K562 (cell line): ENCODE results near the gene CSKMT. TPM values are rescaled to one million over a fixed set of nuclear protein-coding genes. Genes with fewer than 3 reads are reported as not detected.

Experiments used
- ATAC-seq: fragments of 200-7000 bp; cut with Tn5 transposase; 3 replicates; pipeline ENCODE4 v1.9.1; 2020; ENCODE audit warnings: moderate library complexity
- BruUV-seq: library from RNA; stranded (reverse); fragments of 400-500 nt; replicated peaks from 2 replicates; lab custom pipeline; 2021; lab: Mats Ljungman, UMichigan
- CTCF ChIA-PET: fragments of 300-600 bp; formaldehyde crosslinking; extraction: SDS; loops from one replicate; lab custom pipeline; 2021; ENCODE audit warnings: low intra/inter-chr PET ratio; lab: Yijun Ruan, JAX
- POLR2A ChIA-PET: fragments of 300-600, 350-650 bp; sonication (Branson Sonifier 250); formaldehyde crosslinking; extraction: SDS; loops from one replicate; lab custom pipeline; 2021; ENCODE audit warnings: antibody characterized with exemption, inconsistent platforms; lab: Yijun Ruan, JAX
- DNase-seq, 4 experiments: peaks; one replicate each; pipeline versions ENCODE4 v3.0.0 to v3.0.0-alpha.2; 2011 to 2018; ENCODE audit warnings: low spot score in 3 of 4, mixed read lengths in 3 of 4; ENCODE audit errors: extremely low read depth in 1 of 4
- FAIRE-seq: peaks from 2 replicates; lab custom pipeline; 2011; peaks lifted over from hg19 to GRCh38; lab: Jason Lieb, UNC
- H2AFZ ChIP-seq: 2 replicates; pipeline ENCODE4 v1.6.0; 2011; ENCODE audit warnings: low read depth, low read length, control low read depth, inconsistent platforms
- H3K27ac ChIP-seq: fragments of 200-600 bp; 3 replicates; pipeline ENCODE4 v1.8.0; 2011; ENCODE audit warnings: low read depth, mild to moderate bottlenecking, control low read depth, inconsistent platforms, low read length, moderate library complexity, mixed read lengths; ENCODE audit errors: extremely low read depth
- H3K27me3 ChIP-seq, 2 experiments: fragments of 300-600 bp in 1 of 2; 2 replicates in 1 of 2; 3 replicates in 1 of 2; pipeline versions ENCODE4 v1.6.0 to v1.8.0; 2011; ENCODE audit warnings: inconsistent platforms in 2 of 2, low read length in 2 of 2, mild to moderate bottlenecking in 1 of 2, mixed read lengths in 1 of 2, moderate library complexity in 1 of 2; ENCODE audit not compliant: control insufficient read depth in 2 of 2, insufficient read depth in 2 of 2
- H3K36me3 ChIP-seq: fragments of 300-600 bp; 3 replicates; pipeline ENCODE4 v1.8.0; 2011; ENCODE audit warnings: mild to moderate bottlenecking, low read length, inconsistent platforms; ENCODE audit not compliant: control insufficient read depth, insufficient read depth
- H3K4me1 ChIP-seq, 2 experiments: fragments of 200-600 bp in 1 of 2; replicated peaks in 1 of 2; 2 replicates in 1 of 2; 3 replicates in 1 of 2; pipeline versions ENCODE4 v1.5.1 to v1.8.0; 2011; ENCODE audit warnings: inconsistent platforms in 2 of 2, low read length in 2 of 2, mild to moderate bottlenecking in 1 of 2, mixed read lengths in 1 of 2, moderate library complexity in 1 of 2; ENCODE audit not compliant: control insufficient read depth in 2 of 2, insufficient read depth in 2 of 2
- H3K4me2 ChIP-seq: 2 replicates; pipeline ENCODE4 v1.6.1; 2011; ENCODE audit warnings: low read length, control low read depth, inconsistent platforms, mixed read lengths; ENCODE audit not compliant: insufficient read depth
- H3K4me3 ChIP-seq: fragments of 200-600 bp; sonication (generic), shearing (Covaris generic); 2 replicates; pipeline ENCODE4 v1.5.1; 2016; ENCODE audit warnings: control low read depth, inconsistent platforms
- H3K79me2 ChIP-seq: fragments of 200-600 bp; 3 replicates; pipeline ENCODE4 v1.8.0; 2011; ENCODE audit warnings: low read length, inconsistent platforms; ENCODE audit not compliant: control insufficient read depth, insufficient read depth
- H3K9ac ChIP-seq, 2 experiments: 2 replicates each; pipeline versions ENCODE4 v1.6.0 to v1.6.1; 2011; ENCODE audit warnings: low read depth in 2 of 2, low read length in 2 of 2, control low read depth in 1 of 2, inconsistent platforms in 1 of 2, mild to moderate bottlenecking in 1 of 2, mixed read lengths in 1 of 2; ENCODE audit not compliant: insufficient read depth in 1 of 2
- H3K9me1 ChIP-seq: one replicate; pipeline ENCODE4 v1.6.0; 2011; ENCODE audit warnings: inconsistent platforms, mild to moderate bottlenecking, low read length, moderate library complexity; ENCODE audit not compliant: control insufficient read depth, insufficient read depth
- H3K9me3 ChIP-seq: replicated peaks from 2 replicates; pipeline ENCODE4 v1.5.1; 2011; ENCODE audit warnings: low read depth, low read length, inconsistent platforms; ENCODE audit not compliant: control insufficient read depth, insufficient read depth
- H4K20me1 ChIP-seq: replicated peaks from 2 replicates; pipeline ENCODE4 v1.6.1; 2011; ENCODE audit warnings: low read length, inconsistent platforms, mixed read lengths; ENCODE audit not compliant: control insufficient read depth, insufficient read depth
- CREB1 ChIP-seq, 2 experiments: sonication (generic) in 1 of 2; formaldehyde crosslinking in 1 of 2; IDR thresholded peaks; 2 replicates each; pipeline versions ENCODE4 v1.6.1 to v1.8.0; 2012 to 2022; ENCODE audit warnings: inconsistent platforms in 1 of 2, mild to moderate bottlenecking in 1 of 2, missing genetic modification reagents in 1 of 2, moderate library complexity in 1 of 2
- EZH2 ChIP-seq: IDR thresholded peaks from 2 replicates; pipeline ENCODE4 v1.6.1; 2012; ENCODE audit warnings: low read depth, mild to moderate bottlenecking, inconsistent platforms, low read length, borderline replicate concordance
- ILF3 ChIP-seq: fragments of 450-650 bp; IDR thresholded peaks from 2 replicates; pipeline ENCODE4 v1.6.1; 2018; ENCODE audit warnings: antibody characterized with exemption, mild to moderate bottlenecking, moderate library complexity, borderline replicate concordance
- MYNN ChIP-seq, 2 experiments: sonication (generic); formaldehyde crosslinking in 1 of 2; IDR thresholded peaks; 2 replicates each; pipeline versions ENCODE4 v1.5.0 to v1.6.1; 2016 to 2020; ENCODE audit warnings: antibody characterized with exemption in 1 of 2, missing genetic modification reagents in 1 of 2
- PHB ChIP-seq: fragments of 250-450 bp; sonication (Bioruptor Pico); IDR thresholded peaks from 2 replicates; pipeline ENCODE4 v1.5.0; 2021
- POLR2A ChIP-seq: fragments of 450-650 bp; conservative IDR thresholded peaks from 2 replicates; pipeline ENCODE4 v1.6.1; 2016
- POLR2G ChIP-seq: fragments of 200-400 bp; formaldehyde crosslinking; IDR thresholded peaks from 2 replicates; pipeline ENCODE4 v1.6.1; 2017; ENCODE audit warnings: low read depth, mild to moderate bottlenecking, antibody characterized with exemption, low read length, moderate library complexity
- SAFB ChIP-seq: fragments of 200-400 bp; formaldehyde crosslinking; IDR thresholded peaks from 2 replicates; pipeline ENCODE4 v1.6.1; 2017; ENCODE audit warnings: low read depth, low read length, borderline replicate concordance
- SUPT5H ChIP-seq: fragments of 450-650 bp; IDR thresholded peaks from 2 replicates; pipeline ENCODE4 v1.6.1; 2016
- WHSC1 ChIP-seq: IDR thresholded peaks from one replicate; pipeline ENCODE4 v1.6.1; 2012; ENCODE audit warnings: low read length, control low read depth, inconsistent platforms
- ZFP36 ChIP-seq: fragments of 150-350 bp; IDR thresholded peaks from 2 replicates; pipeline ENCODE4 v1.6.1; 2018; ENCODE audit warnings: low read length, low read depth; ENCODE audit not compliant: partially characterized antibody
- WGBS: fragments of 100-300 bp; shearing (Covaris generic); methylation state at CpG from one replicate; pipeline ENCODE4 v1.1.6; 2016; ENCODE audit warnings: low coverage, mixed read lengths; ENCODE audit not compliant: insufficient coverage; ENCODE audit errors: missing lambda C conversion rate; 5-methylcytosine and 5-hydroxymethylcytosine counted together
- in situ Hi-C: fragments of 300-500 bp; cut with MboI; formaldehyde crosslinking; loops from 4 replicates; pipeline ENCODE4 v1.15.0; 2018; ENCODE audit warnings: inconsistent platforms, mixed read lengths
- intact Hi-C: fragments of 100-400 bp; cut with micrococcal nuclease; formaldehyde crosslinking; loops from 2 replicates; pipeline ENCODE4 v1.14.2; 2022
- polyA plus RNA-seq, 8 experiments: library from polyadenylated mRNA; depleted of rRNA in 4 of 8; stranded (reverse) in 5 of 8; unstranded in 3 of 8; fragments of >200 nt; fragmentation: Nextera tagmentation in 2 of 8; fragmentation: Illumina TruSeq in 1 of 8; extraction: Ambion mirVana in 2 of 8; extraction: Trizol in 1 of 8; gene quantifications; 2 replicates each; pipeline versions ENCODE4 v1.2.1 to v1.2.3, GENCODE V29; 2011 to 2014; ENCODE audit warnings: inconsistent platforms in 1 of 8, missing spikeins in 1 of 8
- total RNA-seq, 7 experiments: library from RNA; depleted of rRNA in 6 of 7; stranded (reverse); fragments of >200 nt in 6 of 7; fragmentation: Illumina TruSeq in 2 of 7; extraction: Trizol in 2 of 7; gene quantifications; 2 replicates each; pipeline versions ENCODE4 v1.2.1 to v1.2.3, GENCODE V29; 2011 to 2021; ENCODE audit warnings: low replicate concordance in 1 of 7
- TF ChIP-seq, protein P1 (sequence below): fragments of 250-450 bp; sonication (Bioruptor Pico); IDR thresholded peaks from 2 replicates; pipeline ENCODE4 v1.8.0; 2022; ENCODE audit warnings: inconsistent platforms
- TF ChIP-seq, protein P2 (sequence below), 3 experiments: IDR thresholded peaks in 2 of 3; conservative IDR thresholded peaks in 1 of 3; 2 replicates each; pipeline ENCODE4 v1.5.1; 2011 to 2012; ENCODE audit warnings: low read length in 3 of 3, mild to moderate bottlenecking in 3 of 3, control low read depth in 2 of 3, improper control_type of control experiment in 1 of 3, inconsistent platforms in 1 of 3, low read depth in 1 of 3, mixed read lengths in 1 of 3, moderate library complexity in 1 of 3; ENCODE audit not compliant: insufficient read depth in 2 of 3
- TF ChIP-seq, protein P3 (sequence below), 2 experiments: fragments of 450-650 bp in 1 of 2; sonication (generic) in 1 of 2; formaldehyde crosslinking in 1 of 2; IDR thresholded peaks in 1 of 2; conservative IDR thresholded peaks in 1 of 2; 2 replicates each; pipeline versions ENCODE4 v1.6.1 to v1.8.1; 2016 to 2023; ENCODE audit warnings: mild to moderate bottlenecking in 2 of 2, moderate library complexity in 2 of 2, inconsistent platforms in 1 of 2, missing genetic modification reagents in 1 of 2
- TF ChIP-seq, protein P4 (sequence below): fragments of 450-650 bp; formaldehyde crosslinking; IDR thresholded peaks from 2 replicates; pipeline ENCODE4 v1.4.0; 2020; ENCODE audit warnings: mild to moderate bottlenecking

Gene CSKMT
- total and polyA plus RNA-seq, 9 of the 15 experiments (the other 6 are each of a cell fraction or from before 2014, with no cell fraction given) = 10.3 to 108 (median 27.2) TPM

DNA sequence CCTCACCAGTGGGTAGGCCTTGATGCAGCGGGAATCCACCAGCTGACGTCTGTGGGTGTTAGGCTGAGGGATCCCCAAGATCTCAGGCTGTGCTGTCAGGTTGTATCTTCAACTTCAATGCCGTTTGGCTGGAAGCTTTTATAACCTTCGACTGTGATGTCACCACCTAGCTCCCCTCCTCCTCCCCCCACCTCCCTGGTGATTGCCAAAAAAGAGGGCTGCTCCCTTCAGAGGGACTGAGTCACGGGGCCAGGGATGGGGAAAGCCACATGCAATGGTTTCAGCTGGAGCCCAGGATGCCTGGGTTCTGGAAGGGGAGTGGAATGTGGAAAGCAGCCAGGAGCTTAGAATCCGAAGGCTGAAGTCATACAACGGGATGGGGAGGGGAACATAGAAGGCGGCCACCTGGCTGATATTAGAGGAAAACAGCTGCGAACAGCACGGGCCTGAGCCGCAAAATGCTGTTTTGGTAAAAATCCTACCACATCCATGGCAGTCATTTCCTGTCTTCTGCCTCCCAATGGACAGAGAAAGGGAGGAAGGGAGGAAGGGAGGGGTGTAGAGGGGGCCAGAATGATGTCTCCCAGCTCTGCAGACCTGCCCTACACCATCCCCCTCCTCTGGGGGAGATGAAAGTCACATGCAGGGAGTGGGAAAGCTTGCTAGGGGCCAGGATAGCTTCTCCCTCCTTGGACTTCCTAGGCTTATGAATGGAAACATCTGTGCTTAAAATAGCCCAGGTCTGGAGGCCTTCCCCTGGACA lies 24.5 kb downstream of the CSKMT start, which contains the start of gene LRRN4CL:
Gene LRRN4CL, minus strand, starts transcription at position 110 of the 763 bp plus-strand sequence. CDS start 1,022 bp downstream, outside the sequence.
- POLR2A ChIA-PET = interaction anchor here (0.6 to 2.4 kb wide), 18 partner anchors 9 to 176 kb away, joined by 3 to 12 read pairs (median 4); partner anchors contain the start of genes BSCL2, C11orf98, CSKMT and GNG3
- intact Hi-C loops = loop anchor here (5.0 kb wide), 2 partner anchors 77 to 97 kb away; partner anchors contain the start of genes EML3, ROM1 and TUT1
- peak; percentile 22; the same call in 1 of the 2 replicates for TF ChIP-seq MYNN (IDR thresholded peaks at IDR 0.05)
- no peak for TF ChIP-seq MYNN (CRISPR knock-in tag; IDR thresholded peaks at IDR 0.05)
- TF ChIP-seq ILF3 = no peak
- TF ChIP-seq EZH2 = no peak
- TF ChIP-seq POLR2G = no peak
- TF ChIP-seq, protein P1, sequence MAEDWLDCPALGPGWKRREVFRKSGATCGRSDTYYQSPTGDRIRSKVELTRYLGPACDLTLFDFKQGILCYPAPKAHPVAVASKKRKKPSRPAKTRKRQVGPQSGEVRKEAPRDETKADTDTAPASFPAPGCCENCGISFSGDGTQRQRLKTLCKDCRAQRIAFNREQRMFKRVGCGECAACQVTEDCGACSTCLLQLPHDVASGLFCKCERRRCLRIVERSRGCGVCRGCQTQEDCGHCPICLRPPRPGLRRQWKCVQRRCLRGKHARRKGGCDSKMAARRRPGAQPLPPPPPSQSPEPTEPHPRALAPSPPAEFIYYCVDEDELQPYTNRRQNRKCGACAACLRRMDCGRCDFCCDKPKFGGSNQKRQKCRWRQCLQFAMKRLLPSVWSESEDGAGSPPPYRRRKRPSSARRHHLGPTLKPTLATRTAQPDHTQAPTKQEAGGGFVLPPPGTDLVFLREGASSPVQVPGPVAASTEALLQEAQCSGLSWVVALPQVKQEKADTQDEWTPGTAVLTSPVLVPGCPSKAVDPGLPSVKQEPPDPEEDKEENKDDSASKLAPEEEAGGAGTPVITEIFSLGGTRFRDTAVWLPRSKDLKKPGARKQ (CRISPR knock-in tag) = no peak
- TF ChIP-seq, protein P2, sequence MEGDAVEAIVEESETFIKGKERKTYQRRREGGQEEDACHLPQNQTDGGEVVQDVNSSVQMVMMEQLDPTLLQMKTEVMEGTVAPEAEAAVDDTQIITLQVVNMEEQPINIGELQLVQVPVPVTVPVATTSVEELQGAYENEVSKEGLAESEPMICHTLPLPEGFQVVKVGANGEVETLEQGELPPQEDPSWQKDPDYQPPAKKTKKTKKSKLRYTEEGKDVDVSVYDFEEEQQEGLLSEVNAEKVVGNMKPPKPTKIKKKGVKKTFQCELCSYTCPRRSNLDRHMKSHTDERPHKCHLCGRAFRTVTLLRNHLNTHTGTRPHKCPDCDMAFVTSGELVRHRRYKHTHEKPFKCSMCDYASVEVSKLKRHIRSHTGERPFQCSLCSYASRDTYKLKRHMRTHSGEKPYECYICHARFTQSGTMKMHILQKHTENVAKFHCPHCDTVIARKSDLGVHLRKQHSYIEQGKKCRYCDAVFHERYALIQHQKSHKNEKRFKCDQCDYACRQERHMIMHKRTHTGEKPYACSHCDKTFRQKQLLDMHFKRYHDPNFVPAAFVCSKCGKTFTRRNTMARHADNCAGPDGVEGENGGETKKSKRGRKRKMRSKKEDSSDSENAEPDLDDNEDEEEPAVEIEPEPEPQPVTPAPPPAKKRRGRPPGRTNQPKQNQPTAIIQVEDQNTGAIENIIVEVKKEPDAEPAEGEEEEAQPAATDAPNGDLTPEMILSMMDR (IDR thresholded peaks at IDR 0.05 in 2 of 3, conservative IDR thresholded peaks at IDR 0.05 in 1 of 3; ENCODE audit: insufficient read depth in 2 of 3, low read depth in 1 of 3, low read length in 3 of 3) = no peak
- TF ChIP-seq POLR2A = peak; percentile 52
- peak; percentile 59 for TF ChIP-seq ZFP36
- TF ChIP-seq CREB1 (IDR thresholded peaks at IDR 0.05) = no peak
- TF ChIP-seq CREB1 (CRISPR knock-in tag; IDR thresholded peaks at IDR 0.05) = no peak
- no peak for TF ChIP-seq PHB (CRISPR knock-in tag)
- TF ChIP-seq SAFB = no peak
- TF ChIP-seq WHSC1 = no peak
- 0 out of 2 replicates have a peak, but pooled peaks have one; percentile 17 for TF ChIP-seq SUPT5H
- TF ChIP-seq, protein P3, sequence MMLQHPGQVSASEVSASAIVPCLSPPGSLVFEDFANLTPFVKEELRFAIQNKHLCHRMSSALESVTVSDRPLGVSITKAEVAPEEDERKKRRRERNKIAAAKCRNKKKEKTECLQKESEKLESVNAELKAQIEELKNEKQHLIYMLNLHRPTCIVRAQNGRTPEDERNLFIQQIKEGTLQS (IDR thresholded peaks at IDR 0.05) = peak; percentile 41
- TF ChIP-seq, protein P3 (CRISPR knock-in tag; conservative IDR thresholded peaks at IDR 0.05) = no peak
- TF ChIP-seq, protein P4, sequence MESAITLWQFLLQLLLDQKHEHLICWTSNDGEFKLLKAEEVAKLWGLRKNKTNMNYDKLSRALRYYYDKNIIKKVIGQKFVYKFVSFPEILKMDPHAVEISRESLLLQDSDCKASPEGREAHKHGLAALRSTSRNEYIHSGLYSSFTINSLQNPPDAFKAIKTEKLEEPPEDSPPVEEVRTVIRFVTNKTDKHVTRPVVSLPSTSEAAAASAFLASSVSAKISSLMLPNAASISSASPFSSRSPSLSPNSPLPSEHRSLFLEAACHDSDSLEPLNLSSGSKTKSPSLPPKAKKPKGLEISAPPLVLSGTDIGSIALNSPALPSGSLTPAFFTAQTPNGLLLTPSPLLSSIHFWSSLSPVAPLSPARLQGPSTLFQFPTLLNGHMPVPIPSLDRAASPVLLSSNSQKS (CRISPR knock-in tag) = no peak

More for the DNA sequence above, 24.5 kb downstream of the CSKMT start, which contains the start of gene LRRN4CL:
- ATAC-seq (peak; percentile 69), DNase-seq (no peak), FAIRE-seq (no peak)
- 76% methylated on average over 8 of the region's 11 CpGs for WGBS
- Histone ChIP-seq H3K9me3 (no peaks in the 10 kb centered on the region), H3K4me3 (no peak within 1 kb of the TSS), H3K9me1 (no peaks in the 10 kb centered on the region), H3K36me3 (peaks cover 38% of the 10 kb centered on the region), H3K9ac (peak within 1 kb of the TSS in 1 of 2 experiments; percentile 72; a peak in 1 of 4 replicates), H3K4me2 (no peak within 1 kb of the TSS), H3K27me3 (no peaks in the 10 kb centered on the region), H4K20me1 (no peaks in the 10 kb centered on the region), H3K79me2 (no peaks in the 10 kb centered on the region), H2AFZ (no peak within 1 kb of the TSS), H3K27ac (no peak within 1 kb of the TSS), H3K4me1 (peaks cover 0 to 10% of the 10 kb centered on the region in 2 experiments; a peak in 3 of 5 replicates)
- in situ Hi-C loops = loop anchor here (5.0 kb wide), 1 partner anchor 297 kb away; no protein-coding TSS in a partner anchor
- CTCF ChIA-PET = no interaction called here
- BruUV-seq = no TSS peak
